Fibroblast of villous mesenchyme (primary cell): ENCODE measurements around the gene ZNF280D. TPM values are rescaled to one million over a fixed set of nuclear protein-coding genes. Genes with fewer than 3 reads are reported as not detected.

Source experiments
- DNase-seq: peaks from one replicate; pipeline ENCODE4 v3.0.0-alpha.2; 2010; ENCODE audit warnings: low read depth
- H3K4me3 ChIP-seq: 2 replicates; pipeline ENCODE4 v1.5.1; 2011; ENCODE audit warnings: low read depth, mild to moderate bottlenecking, low read length
- CTCF ChIP-seq: IDR thresholded peaks from 2 replicates; pipeline ENCODE4 v1.5.1; 2012; ENCODE audit warnings: low read depth, mild to moderate bottlenecking, low read length; ENCODE audit not compliant: insufficient read depth
- total RNA-seq: library from RNA; depleted of rRNA; stranded (reverse); fragments of >200 nt; gene quantifications from 2 replicates; pipeline ENCODE4 v1.2.3, GENCODE V29; 2012

The ZNF280D gene
- total RNA-seq, 1 donor, result 51.8 TPM

- DNase-seq, result peak; percentile 70
- TF ChIP-seq CTCF, result no peak
- peak overlapping the region; percentile 75 for H3K4me3 ChIP-seq
Observed at GRCh38 chr15:56732135-56732885, 999 bp downstream of the ZNF280D start.

- DNase-seq, result no peak
- H3K4me3 ChIP-seq, result peak overlapping the region; percentile 75
- no peak for TF ChIP-seq CTCF
Observed at GRCh38 chr15:56731548-56731947, 1.8 kb downstream of the ZNF280D start.

- no peak for TF ChIP-seq CTCF
- DNase-seq, result no peak
Observed at GRCh38 chr15:56729561-56729960, 3.7 kb downstream of the ZNF280D start.

GRCh38 chr15:56725386-56725785 lies 7.9 kb downstream of the ZNF280D start:
- no peak for DNase-seq
- no peak for TF ChIP-seq CTCF
- no peak overlapping the region for H3K4me3 ChIP-seq

More at GRCh38 chr15:56729561-56729960, 3.7 kb downstream of the ZNF280D start:
- H3K4me3 ChIP-seq, result no peak overlapping the region

GRCh38 chr15:56724232-56724631 lies 9.1 kb downstream of the ZNF280D start:
- TF ChIP-seq CTCF, result no peak
- no peak overlapping the region for H3K4me3 ChIP-seq
- no peak for DNase-seq

- no peak for TF ChIP-seq CTCF
- H3K4me3 ChIP-seq, result no peak overlapping the region
- peak; percentile 20 for DNase-seq
Observed at GRCh38 chr15:56723787-56724186, 9.5 kb downstream of the ZNF280D start.
